ENCODE measurements around the gene DVL2. TPM values are rescaled to one million over a fixed set of nuclear protein-coding genes. Genes with fewer than 3 reads are reported as not detected.

Gene DVL2
- total and polyA plus RNA-seq, 2 of the 13 experiments (the other 11 are each of a cell fraction or from before 2014, with no cell fraction given), result 5.7 to 38.2 TPM

- Histone ChIP-seq H3K4me2 (ENCODE audit: low read depth, low read length) (no peak overlapping the region), H3K27me3 (ENCODE audit: control insufficient read depth in 1 of 2, insufficient read depth in 2 of 2, low read length in 2 of 2) (no peaks in the 10 kb centered on the region; a peak in 1 of 5 replicates), H3K79me2 (ENCODE audit: insufficient read depth, low read length) (peaks cover 37% of the 10 kb centered on the region), H3K9me3 (ENCODE audit: low read length) (no peaks in the 10 kb centered on the region), H3K4me3 (replicated peaks in 1 of 3; ENCODE audit: insufficient read depth in 1 of 3, low read depth in 2 of 3, low read length in 3 of 3) (no peak overlapping the region), H3K27ac (ENCODE audit: extremely low read length, insufficient read depth, low read length) (no peak overlapping the region), H4K20me1 (ENCODE audit: insufficient read depth, low read length) (peaks cover 10% of the 10 kb centered on the region; the same call in 1 of the 2 replicates), H2AFZ (ENCODE audit: low read length) (no peak overlapping the region), H3K4me1 (ENCODE audit: insufficient read depth, low read length) (peaks cover 22% of the 10 kb centered on the region), H3K9ac (ENCODE audit: insufficient read depth, low read depth, low read length) (no peak overlapping the region), H3K36me3 (replicated peaks in 1 of 2; ENCODE audit: control insufficient read depth in 1 of 2, insufficient read depth in 2 of 2, low read length in 2 of 2) (peaks cover 29 to 66% of the 10 kb centered on the region in 2 experiments; a peak in 4 of 5 replicates)
- TF ChIP-seq, protein P1, sequence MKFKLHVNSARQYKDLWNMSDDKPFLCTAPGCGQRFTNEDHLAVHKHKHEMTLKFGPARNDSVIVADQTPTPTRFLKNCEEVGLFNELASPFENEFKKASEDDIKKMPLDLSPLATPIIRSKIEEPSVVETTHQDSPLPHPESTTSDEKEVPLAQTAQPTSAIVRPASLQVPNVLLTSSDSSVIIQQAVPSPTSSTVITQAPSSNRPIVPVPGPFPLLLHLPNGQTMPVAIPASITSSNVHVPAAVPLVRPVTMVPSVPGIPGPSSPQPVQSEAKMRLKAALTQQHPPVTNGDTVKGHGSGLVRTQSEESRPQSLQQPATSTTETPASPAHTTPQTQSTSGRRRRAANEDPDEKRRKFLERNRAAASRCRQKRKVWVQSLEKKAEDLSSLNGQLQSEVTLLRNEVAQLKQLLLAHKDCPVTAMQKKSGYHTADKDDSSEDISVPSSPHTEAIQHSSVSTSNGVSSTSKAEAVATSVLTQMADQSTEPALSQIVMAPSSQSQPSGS (CRISPR knock-in tag; IDR thresholded peaks at IDR 0.05), result no peak
- TF ChIP-seq GZF1 (CRISPR knock-in tag; IDR thresholded peaks at IDR 0.05), result no peak
- no peak for TF ChIP-seq HES4 (CRISPR knock-in tag; IDR thresholded peaks at IDR 0.05; ENCODE audit: borderline replicate concordance)
- TF ChIP-seq TAF15 (IDR thresholded peaks at IDR 0.05; ENCODE audit: low read depth, low read length, poor library complexity, severe bottlenecking), result no peak
- TF ChIP-seq GTF2F1 (IDR thresholded peaks at IDR 0.05; ENCODE audit: low read length), result no peak
- CTCF ChIA-PET (ENCODE audit: low intra/inter-chr PET ratio, low total read pairs), result no interaction called here
- POLR2A ChIA-PET, result interaction anchor here (1.1 kb wide), 1 partner anchor 9 kb away, joined by 3 read pairs; the partner anchor contains the start of genes ACADVL and DLG4
- BruUV-seq (replicated peaks), result no TSS peak
- intact Hi-C loops (cut with micrococcal nuclease; ENCODE audit: unreplicated experiment) (no loop called here), in situ Hi-C loops (cut with HindIII; ENCODE audit: extremely low pct_ligation_motif_present, low pct_unique_long_range_greater_than_20kb) (no loop called here)
- 98% methylated on average over 14 of the region's 14 CpGs for WGBS (ENCODE audit: low lambda C conversion rate)
- ATAC-seq, result no peak
- DNase-seq (ENCODE audit: low spot score), result no peak
- no peak for FAIRE-seq
These were observed 5.4 kb downstream of the DVL2 start for GRCh38 chr17:7228920-7229319.

Data from HepG2 (cell line).